ENCODE results near the gene PHACTR1. TPM values are rescaled to one million over a fixed set of nuclear protein-coding genes. Genes with fewer than 3 reads are reported as not detected.
A peak's percentile ranks its signal among the peaks of the same experiment; 100 is the strongest.

PHACTR1 gene
- total RNA-seq, 2 experiments from 2014 or later = 0.58 to 0.72 TPM

DNA sequence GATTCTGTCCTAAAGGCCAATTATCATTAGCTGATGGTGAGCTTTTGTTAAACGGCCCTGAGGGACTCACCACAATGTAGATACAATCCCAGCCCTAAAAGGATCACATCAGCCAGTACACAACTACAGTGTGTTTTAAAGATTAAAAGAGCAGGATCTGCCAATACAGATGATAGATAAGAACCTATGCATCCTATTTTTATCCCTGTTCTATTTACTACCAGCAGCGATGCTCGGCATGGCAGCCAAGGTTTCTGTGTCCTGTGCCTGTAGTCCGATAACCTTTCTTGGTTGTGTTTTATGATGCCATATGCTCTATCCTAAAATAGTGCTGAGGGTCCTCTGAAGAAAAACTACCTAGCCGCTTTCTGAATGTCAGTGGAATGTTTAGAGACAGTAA, 289.4 kb downstream of the PHACTR1 start:
- no peak overlapping the region for H3K4me3 Mint-ChIP-seq
- no peaks in the 10 kb centered on the region for H3K4me1 Mint-ChIP-seq
- no peak for DNase-seq
- H3K9me3 Mint-ChIP-seq = no peaks in the 10 kb centered on the region
- H3K27ac Mint-ChIP-seq = no peak overlapping the region
- no peaks in the 10 kb centered on the region for H3K36me3 Mint-ChIP-seq
- peaks cover 22% of the 10 kb centered on the region for H3K27me3 Mint-ChIP-seq

DNA sequence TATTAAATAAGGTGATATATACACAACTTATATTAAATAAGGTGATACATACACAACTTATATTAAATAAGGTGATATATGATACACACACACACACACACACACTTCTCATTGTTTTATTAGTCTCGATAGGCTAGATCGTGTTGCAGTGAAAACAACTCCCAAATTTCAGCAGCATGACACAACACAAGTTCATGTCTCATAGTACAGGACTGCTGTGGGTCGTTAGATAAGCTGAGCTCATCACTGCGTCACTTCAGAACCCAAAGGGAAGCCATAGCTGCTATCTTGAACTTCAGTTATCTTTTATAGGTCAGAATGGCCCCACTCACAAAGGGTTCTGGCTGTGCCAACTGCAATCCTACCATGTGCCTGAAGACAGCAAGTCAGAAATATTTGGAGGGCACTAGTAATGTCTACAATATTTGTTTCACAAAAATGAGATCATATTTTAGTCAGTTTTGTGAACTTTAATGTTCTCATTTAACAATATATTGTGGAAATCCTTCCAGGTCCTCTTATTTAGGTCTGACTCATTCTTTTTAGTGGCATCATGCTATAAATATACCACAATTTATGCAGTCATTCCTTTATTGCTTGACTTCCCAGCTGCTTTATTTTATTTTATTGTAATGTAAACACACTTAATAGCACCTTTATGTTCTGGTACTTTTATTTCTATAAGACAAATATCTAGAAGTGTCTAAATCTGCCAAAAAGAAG, 290.2 kb downstream of the PHACTR1 start:
- no peaks in the 10 kb centered on the region for H3K36me3 Mint-ChIP-seq
- no peaks in the 10 kb centered on the region for H3K4me1 Mint-ChIP-seq
- H3K9me3 Mint-ChIP-seq = no peaks in the 10 kb centered on the region
- no peak overlapping the region for H3K4me3 Mint-ChIP-seq
- no peak for DNase-seq
- H3K27ac Mint-ChIP-seq = no peak overlapping the region
- H3K27me3 Mint-ChIP-seq = peaks cover 26% of the 10 kb centered on the region

DNA sequence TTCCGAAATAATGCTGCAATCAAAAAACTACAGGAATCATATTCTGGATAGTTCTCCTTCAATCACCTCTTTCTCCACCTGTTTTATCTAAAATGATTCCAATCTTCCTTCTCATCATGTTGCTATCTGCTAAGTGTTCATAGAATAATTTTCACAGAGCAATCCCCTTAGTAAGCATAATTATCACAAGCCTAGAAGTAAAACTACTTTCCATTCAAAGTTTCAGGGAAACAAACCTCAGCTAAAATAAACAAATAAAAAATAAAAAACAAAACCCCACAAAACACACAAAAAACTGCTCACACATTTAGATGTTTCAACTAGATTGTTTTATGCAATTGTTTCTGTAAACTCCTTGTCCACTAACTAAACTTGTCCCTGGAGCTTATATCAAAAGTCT, 291.2 kb downstream of the PHACTR1 start:
- no peak overlapping the region for H3K4me3 Mint-ChIP-seq
- H3K27me3 Mint-ChIP-seq = peaks cover 36% of the 10 kb centered on the region
- no peaks in the 10 kb centered on the region for H3K36me3 Mint-ChIP-seq
- no peak for DNase-seq
- H3K4me1 Mint-ChIP-seq = no peaks in the 10 kb centered on the region
- no peaks in the 10 kb centered on the region for H3K9me3 Mint-ChIP-seq
- no peak overlapping the region for H3K27ac Mint-ChIP-seq

DNA sequence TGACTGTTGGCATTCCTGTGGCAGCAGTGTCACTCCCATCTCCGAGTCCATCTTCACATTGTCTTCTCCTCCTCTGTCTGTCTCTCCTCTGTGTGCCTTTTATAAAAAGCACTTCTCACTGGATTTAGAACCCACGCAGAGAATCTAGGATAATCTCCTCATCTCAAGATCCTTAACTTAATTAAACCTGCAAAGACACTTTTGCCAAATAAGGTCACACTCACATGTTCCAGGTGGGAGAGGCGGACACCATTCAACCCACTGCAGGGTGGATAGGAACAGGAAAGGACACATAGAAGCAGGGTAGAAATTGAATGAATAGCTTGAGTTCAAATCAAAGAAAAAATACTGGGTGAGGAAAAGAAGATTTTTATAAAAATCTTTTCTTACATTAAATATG, 292.5 kb downstream of the PHACTR1 start:
- Mint-ChIP-seq H3K27ac (no peak overlapping the region), H3K4me1 (peaks cover 6% of the 10 kb centered on the region), H3K9me3 (no peaks in the 10 kb centered on the region), H3K4me3 (no peak overlapping the region), H3K36me3 (no peaks in the 10 kb centered on the region), H3K27me3 (peaks cover 47% of the 10 kb centered on the region)
- DNase-seq = no peak

DNA sequence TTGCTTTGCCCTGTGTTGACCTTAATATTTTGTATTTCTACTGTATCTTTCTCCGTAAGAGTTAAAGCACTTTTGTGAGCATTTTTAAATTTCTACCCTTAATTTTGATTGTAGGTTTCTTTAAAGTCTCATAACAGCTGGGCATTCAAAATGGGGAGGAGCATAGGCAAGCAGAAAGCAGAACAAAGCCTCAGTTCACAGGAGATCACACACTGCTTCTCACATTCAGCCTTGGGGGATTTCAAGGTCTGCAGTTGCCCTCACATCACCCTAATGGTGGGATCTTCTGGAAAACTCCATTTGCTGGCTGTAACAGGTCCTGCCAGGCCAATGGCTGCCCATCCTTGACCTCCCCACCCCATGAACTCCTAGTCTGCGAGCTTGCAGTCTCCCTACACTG, 292.9 kb downstream of the PHACTR1 start:
- no peaks in the 10 kb centered on the region for H3K9me3 Mint-ChIP-seq
- no peak overlapping the region for H3K4me3 Mint-ChIP-seq
- peaks cover 6% of the 10 kb centered on the region for H3K4me1 Mint-ChIP-seq
- H3K27ac Mint-ChIP-seq = no peak overlapping the region
- H3K27me3 Mint-ChIP-seq = peaks cover 52% of the 10 kb centered on the region
- no peaks in the 10 kb centered on the region for H3K36me3 Mint-ChIP-seq
- DNase-seq = no peak

DNA sequence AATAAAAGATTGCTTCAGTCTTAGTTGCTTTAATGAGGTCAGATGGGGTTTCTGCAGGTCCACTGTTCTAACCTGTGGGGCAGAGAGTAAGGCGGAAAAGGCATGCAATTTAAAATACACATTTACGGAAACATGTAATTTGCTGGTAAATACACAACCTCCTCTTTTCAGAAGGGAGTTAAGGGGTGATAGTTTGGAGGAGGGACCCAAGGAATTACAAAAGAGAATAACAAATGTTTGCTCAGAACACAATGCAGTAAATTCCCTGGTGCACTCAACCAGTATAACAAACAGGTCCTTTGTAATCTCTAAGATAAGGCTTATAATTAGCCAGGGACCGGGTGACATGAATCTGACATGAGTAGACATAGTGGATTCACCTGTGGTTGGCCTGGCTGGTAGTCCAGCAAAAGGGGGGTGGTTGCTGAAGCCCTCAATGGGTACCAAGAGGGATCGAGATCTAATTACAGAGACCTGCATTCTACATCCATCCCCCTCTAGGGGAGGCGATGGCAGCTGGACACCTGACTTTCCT, 295.1 kb downstream of the PHACTR1 start:
- peaks cover 66% of the 10 kb centered on the region for H3K27me3 Mint-ChIP-seq
- no peak overlapping the region for H3K4me3 Mint-ChIP-seq
- no peak overlapping the region for H3K27ac Mint-ChIP-seq
- H3K4me1 Mint-ChIP-seq = peaks cover 6% of the 10 kb centered on the region
- no peak for DNase-seq
- H3K9me3 Mint-ChIP-seq = no peaks in the 10 kb centered on the region
- no peaks in the 10 kb centered on the region for H3K36me3 Mint-ChIP-seq

DNA sequence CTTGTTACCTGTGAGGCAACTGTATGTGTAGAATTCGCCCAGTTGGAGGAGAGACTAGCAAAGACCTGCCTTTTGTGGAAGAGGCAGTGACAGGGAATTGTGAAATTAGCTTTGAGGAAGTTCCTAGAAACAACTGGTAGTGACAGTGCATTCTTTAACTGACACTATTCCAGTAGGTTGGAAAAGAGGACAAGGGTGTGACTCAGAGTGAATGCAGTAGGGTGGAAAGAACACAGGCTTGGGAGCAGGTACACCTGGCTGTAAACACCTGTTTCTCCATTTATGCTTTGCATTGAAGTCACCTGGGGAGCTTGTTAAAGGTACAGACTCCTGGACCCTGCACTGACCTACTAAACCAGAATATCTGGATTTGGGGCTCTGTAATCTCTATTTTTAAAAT, 295.7 kb downstream of the PHACTR1 start:
- H3K27me3 Mint-ChIP-seq = peaks cover 63% of the 10 kb centered on the region
- H3K9me3 Mint-ChIP-seq = no peaks in the 10 kb centered on the region
- H3K4me1 Mint-ChIP-seq = peaks cover 6% of the 10 kb centered on the region
- H3K4me3 Mint-ChIP-seq = no peak overlapping the region
- DNase-seq = no peak
- H3K36me3 Mint-ChIP-seq = no peaks in the 10 kb centered on the region
- no peak overlapping the region for H3K27ac Mint-ChIP-seq

DNA sequence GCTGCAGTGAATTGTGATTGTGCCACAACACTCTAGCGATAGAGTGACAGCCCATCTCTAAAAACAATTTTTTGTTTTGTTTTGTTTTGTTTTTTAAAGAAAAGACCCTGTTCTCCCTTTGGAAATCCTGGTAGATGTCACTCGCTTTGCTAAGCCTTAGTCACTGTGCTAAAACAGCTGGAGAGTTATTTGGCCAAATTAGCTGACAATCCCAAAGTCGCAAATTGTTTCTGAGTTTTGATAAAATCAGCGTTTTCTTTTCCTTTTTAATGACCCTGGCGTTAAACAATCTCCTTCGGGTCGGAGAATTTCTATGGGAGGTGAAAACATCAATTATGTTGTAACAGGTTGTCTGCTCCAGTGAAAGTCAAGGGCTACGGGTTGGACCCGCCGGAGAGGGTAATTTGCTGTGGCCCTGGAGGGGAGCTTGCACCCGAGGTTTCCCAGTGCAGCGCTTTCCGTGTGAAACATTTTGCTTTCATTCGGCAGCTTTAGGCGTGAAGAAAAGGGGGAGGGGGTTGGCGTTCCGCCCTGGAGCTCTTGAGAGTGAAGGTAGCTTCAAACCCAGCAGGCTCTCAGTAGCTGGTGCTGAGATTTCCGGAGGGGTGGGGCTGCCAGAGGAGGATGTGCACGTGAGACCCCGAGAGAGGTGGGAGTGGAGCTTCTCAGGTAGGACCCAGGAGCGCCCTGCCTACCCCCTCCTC, 296.6 kb downstream of the PHACTR1 start:
- no peak overlapping the region for H3K27ac Mint-ChIP-seq
- DNase-seq = peak; percentile 4
- peak overlapping the region; percentile 70 for H3K4me3 Mint-ChIP-seq
- peaks cover 6% of the 10 kb centered on the region for H3K4me1 Mint-ChIP-seq
- peaks cover 56% of the 10 kb centered on the region for H3K27me3 Mint-ChIP-seq
- H3K36me3 Mint-ChIP-seq = no peaks in the 10 kb centered on the region
- H3K9me3 Mint-ChIP-seq = no peaks in the 10 kb centered on the region

DNA sequence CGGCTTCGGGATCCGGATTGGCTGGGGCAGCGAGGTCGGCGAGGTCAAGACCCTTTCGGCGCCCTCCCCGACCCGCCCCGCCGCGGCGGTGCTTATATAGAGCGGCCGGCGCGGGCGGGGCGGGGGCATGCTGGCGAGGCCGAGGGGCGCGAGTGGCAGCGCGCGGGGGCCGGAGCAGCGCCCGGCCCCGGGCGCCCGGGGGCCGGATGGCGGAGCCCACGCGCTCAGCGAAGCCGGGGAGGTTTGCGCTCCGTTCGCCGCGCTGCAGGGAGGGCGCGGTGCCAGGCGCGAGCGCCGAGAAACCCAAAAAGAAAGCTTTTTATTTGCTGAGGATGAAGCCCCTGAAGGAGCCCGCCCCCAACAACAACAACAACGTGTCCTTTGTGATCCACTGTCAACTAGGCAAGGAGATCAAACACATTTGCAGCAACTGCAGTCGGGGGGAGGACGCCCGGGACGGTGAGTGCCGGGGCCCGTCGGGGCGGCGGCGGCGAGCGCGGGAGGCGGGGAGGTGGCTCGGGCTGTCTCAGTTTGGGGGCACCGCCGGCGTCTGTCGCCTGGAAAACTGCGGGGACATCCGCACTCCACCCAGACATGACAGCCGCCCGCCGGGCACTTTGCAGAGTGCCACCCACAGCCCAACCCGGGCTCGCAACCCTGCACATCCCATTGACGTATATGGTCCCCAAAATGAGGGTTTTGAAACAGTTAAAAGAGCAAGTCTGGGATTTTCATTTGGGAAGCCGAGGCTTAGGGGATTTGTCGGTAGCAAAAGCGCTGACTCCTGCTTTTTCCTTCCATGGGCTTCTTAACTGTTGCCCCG, 297.3 kb downstream of the PHACTR1 start:
- Mint-ChIP-seq H3K9me3 (no peaks in the 10 kb centered on the region), H3K36me3 (no peaks in the 10 kb centered on the region), H3K27me3 (peaks cover 56% of the 10 kb centered on the region), H3K4me3 (peak overlapping the region; percentile 70), H3K27ac (no peak overlapping the region), H3K4me1 (peaks cover 6% of the 10 kb centered on the region)
- no peak for DNase-seq

DNA sequence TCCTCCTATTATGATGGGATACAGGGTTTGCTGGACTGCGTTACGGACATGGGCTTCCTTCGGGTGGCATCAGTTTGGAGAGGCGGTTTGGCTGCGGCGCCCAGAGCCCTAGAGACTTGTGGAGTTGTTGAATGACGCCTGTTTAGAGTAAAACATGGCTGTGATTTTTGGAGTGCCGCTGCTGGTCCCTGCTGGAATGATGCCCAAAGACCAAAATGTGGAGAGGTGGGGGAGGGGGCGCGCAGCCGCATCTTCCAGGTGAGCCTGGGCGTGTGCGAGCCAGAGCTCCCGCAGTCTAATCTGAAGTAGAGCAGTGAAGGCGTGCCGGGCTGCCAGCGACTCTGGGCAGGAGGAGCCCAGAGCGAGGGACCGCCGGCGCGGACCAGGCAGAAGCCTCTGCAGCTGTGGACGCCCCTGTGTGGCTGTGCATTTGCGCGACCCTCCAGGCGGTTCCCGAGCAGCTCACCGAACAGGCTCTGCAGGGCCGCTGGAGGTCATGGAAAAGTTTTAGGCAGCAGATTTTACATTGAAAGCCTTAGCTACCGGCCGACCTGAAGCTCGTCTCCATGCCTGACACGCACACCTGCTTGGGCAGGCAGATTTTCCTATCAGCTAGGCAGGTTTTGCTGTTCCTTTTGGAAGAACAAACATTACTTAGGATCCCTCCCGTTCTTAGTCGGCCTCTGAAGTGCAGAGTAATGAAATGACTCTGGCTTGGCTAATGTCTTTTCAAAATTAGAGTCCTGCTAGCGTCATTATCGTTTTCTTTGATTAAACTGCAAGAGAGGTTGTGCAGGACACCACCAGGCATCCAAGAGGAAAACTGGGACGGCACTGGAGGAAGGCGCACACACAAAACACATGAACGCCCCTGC, 298.2 kb downstream of the PHACTR1 start:
- no peak for DNase-seq
- Mint-ChIP-seq H3K36me3 (no peaks in the 10 kb centered on the region), H3K4me3 (no peak overlapping the region), H3K27ac (no peak overlapping the region), H3K27me3 (peaks cover 57% of the 10 kb centered on the region), H3K4me1 (peaks cover 6% of the 10 kb centered on the region), H3K9me3 (no peaks in the 10 kb centered on the region)

DNA sequence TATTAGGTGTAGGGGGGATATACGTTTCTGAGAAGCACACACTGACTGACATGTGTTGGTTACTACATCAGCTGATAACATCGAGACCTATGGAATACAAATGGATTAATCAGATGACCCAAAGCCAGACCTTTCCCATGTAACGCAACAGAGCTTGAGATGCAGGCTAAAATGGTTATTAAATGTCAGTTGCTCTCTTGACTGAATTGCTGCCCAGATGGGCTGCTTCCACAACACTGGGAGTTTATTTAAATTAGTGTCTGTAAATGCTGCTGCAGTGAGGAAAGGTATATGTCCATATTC, 298.8 kb downstream of the PHACTR1 start:
- no peak for DNase-seq
- no peaks in the 10 kb centered on the region for H3K36me3 Mint-ChIP-seq
- no peak overlapping the region for H3K27ac Mint-ChIP-seq
- H3K27me3 Mint-ChIP-seq = peaks cover 59% of the 10 kb centered on the region
- H3K4me3 Mint-ChIP-seq = no peak overlapping the region
- no peaks in the 10 kb centered on the region for H3K9me3 Mint-ChIP-seq
- peaks cover 6% of the 10 kb centered on the region for H3K4me1 Mint-ChIP-seq

DNA sequence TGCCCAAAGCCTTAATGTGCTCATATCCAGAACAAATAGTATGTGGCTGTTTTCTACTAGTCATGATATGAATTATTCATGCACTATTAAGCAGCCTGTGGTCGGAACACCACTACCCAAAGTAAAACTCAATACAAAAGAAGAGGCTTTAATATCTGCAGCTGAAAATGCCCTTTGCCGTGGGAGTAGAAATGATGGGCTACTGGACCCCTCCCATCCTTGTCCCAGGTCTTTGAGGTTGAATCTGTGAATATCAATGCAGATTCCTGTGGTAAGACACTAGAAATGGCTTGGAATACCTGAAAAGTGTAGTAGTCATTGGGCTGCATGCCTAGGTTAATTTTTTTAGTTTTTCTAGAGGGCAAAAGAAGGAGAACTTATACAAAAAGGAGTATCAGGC, 308.0 kb downstream of the PHACTR1 start:
- H3K27me3 Mint-ChIP-seq = peaks cover 21% of the 10 kb centered on the region
- H3K27ac Mint-ChIP-seq = no peak overlapping the region
- no peak overlapping the region for H3K4me3 Mint-ChIP-seq
- DNase-seq = no peak
- H3K9me3 Mint-ChIP-seq = no peaks in the 10 kb centered on the region
- H3K4me1 Mint-ChIP-seq = no peaks in the 10 kb centered on the region
- no peaks in the 10 kb centered on the region for H3K36me3 Mint-ChIP-seq

DNA sequence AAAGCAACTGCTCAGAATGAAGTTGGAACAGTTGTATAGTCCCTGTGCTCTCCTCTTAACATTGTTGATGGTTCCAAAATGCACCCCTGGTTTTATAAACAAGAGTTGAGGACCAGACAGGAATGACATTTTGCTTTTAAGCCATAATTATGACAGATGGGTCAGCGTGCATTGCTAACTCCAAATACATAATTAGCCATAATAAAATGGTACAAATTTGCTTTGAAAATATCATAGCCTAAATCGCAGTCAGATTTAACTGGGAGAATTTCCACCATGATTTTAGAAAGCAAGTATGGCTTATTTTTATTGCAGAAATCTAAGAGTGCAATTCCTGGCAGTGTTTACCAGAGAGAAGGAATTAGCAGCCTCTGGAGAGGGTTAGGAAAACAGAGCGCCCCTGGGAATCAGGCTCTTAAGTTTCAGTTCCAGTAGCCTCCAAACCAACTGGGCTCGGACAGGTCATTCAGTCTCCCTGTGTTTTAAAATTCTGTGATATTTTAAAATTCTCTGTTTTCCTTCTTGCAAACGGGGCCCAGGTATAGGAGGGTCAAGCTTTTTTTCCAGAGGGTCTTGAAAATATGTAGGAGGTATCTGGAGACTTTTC, 309.4 kb downstream of the PHACTR1 start:
- Mint-ChIP-seq H3K9me3 (no peaks in the 10 kb centered on the region), H3K27ac (no peak overlapping the region), H3K4me3 (no peak overlapping the region), H3K36me3 (no peaks in the 10 kb centered on the region), H3K4me1 (no peaks in the 10 kb centered on the region), H3K27me3 (peaks cover 14% of the 10 kb centered on the region)
- no peak for DNase-seq

DNA sequence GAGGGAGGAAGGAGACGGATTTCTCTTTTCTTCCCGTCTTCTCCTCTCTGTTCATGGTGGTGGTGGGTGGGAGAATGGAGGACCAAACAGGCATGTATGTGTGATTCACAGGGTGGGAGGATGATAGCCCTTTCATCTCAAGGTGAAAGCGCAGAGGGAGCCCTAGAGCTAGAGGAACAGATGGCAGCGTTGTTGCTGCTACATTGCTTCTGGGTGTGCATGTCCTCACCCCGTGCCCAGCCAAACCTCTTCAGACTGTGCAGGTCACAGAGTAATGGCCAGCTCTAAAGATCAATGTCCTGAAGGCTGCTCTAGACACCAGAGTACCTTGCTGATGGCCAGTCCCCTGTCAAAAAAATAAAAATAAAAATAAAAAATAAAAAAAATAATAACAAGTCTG, 310.0 kb downstream of the PHACTR1 start:
- H3K27ac Mint-ChIP-seq = no peak overlapping the region
- no peaks in the 10 kb centered on the region for H3K36me3 Mint-ChIP-seq
- no peaks in the 10 kb centered on the region for H3K4me1 Mint-ChIP-seq
- no peak for DNase-seq
- no peaks in the 10 kb centered on the region for H3K9me3 Mint-ChIP-seq
- H3K4me3 Mint-ChIP-seq = no peak overlapping the region
- peaks cover 14% of the 10 kb centered on the region for H3K27me3 Mint-ChIP-seq

Measured in activated naive CD8-positive, alpha-beta T cell treated with anti-CD3 and anti-CD28 coated beads for 36 hours (primary cell).